ENCODE measurements around the gene NTNG1. TPM values are rescaled to one million over a fixed set of nuclear protein-coding genes. Genes with fewer than 3 reads are reported as not detected.

NTNG1 gene
- total RNA-seq, 1 donor from 2014 or later: 25.8 TPM

DNA sequence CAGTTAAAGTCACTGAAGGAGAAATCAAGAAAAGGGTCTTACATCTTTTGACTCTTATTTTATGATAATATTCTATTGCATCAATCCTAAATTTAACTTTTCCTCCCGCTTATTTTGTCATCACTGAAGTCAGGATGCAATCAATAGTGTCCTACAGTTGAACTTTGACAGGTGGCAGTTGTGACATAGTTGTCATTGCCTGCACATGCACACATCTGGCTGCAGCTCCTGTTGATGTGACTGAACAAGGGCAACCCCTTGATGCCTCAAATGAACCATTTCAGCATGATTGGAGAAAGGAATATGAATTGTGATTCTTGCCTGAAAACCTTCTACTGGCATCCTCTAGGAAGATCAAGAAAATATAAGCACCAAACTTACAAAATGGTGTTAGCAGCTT lies 157.7 kb downstream of the NTNG1 start:
- TF ChIP-seq, protein P1, sequence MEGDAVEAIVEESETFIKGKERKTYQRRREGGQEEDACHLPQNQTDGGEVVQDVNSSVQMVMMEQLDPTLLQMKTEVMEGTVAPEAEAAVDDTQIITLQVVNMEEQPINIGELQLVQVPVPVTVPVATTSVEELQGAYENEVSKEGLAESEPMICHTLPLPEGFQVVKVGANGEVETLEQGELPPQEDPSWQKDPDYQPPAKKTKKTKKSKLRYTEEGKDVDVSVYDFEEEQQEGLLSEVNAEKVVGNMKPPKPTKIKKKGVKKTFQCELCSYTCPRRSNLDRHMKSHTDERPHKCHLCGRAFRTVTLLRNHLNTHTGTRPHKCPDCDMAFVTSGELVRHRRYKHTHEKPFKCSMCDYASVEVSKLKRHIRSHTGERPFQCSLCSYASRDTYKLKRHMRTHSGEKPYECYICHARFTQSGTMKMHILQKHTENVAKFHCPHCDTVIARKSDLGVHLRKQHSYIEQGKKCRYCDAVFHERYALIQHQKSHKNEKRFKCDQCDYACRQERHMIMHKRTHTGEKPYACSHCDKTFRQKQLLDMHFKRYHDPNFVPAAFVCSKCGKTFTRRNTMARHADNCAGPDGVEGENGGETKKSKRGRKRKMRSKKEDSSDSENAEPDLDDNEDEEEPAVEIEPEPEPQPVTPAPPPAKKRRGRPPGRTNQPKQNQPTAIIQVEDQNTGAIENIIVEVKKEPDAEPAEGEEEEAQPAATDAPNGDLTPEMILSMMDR (conservative IDR thresholded peaks at IDR 0.05; ENCODE audit: low read depth, low read length): no peak
- H3K4me3 ChIP-seq (ENCODE audit: low read depth, low read length): no peak overlapping the region
- DNase-seq (ENCODE audit: low read depth): no peak

DNA sequence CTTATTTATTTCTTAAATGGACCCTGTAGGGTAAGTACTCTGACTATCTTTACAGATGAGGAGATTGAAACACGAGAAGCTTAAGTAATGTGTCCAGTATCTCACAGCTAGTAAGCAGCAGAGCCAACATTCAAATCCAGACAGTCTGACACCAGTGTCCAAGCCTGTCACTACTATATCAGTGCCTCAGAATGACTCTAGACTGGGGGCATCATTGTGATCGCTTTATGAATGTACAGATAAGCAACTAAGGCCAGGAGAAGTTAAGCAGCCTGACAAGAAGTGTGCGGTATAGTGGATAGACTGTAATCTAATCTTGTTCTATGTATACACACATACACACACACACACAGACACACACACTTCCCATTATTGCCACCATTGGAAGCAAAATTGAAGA lies 158.7 kb downstream of the NTNG1 start:
- no peak for DNase-seq (ENCODE audit: low read depth)
- H3K4me3 ChIP-seq (ENCODE audit: low read depth, low read length): no peak overlapping the region
- TF ChIP-seq, protein P1 (conservative IDR thresholded peaks at IDR 0.05; ENCODE audit: low read depth, low read length): no peak

DNA sequence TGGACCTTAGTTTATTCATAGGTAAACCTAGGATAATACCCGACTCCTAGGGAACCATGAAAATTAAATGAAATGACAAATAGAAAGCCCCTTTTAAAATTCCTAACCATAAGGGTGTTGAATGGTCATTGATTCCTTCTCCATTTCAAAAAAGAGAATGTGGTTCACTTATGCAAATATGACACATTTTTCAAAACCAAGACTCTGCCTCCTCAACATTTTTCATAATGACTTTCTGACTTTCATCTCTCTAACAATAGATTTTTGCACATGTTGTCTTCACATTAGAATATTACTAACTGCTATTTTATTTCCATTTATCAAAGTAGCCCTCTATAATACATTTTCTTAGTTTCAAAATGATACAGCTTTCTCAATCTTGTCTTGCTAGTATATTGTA lies 169.1 kb downstream of the NTNG1 start:
- no peak for DNase-seq (ENCODE audit: low read depth)
- TF ChIP-seq, protein P1 (conservative IDR thresholded peaks at IDR 0.05; ENCODE audit: low read depth, low read length): no peak
- H3K4me3 ChIP-seq (ENCODE audit: low read depth, low read length): no peak overlapping the region

DNA sequence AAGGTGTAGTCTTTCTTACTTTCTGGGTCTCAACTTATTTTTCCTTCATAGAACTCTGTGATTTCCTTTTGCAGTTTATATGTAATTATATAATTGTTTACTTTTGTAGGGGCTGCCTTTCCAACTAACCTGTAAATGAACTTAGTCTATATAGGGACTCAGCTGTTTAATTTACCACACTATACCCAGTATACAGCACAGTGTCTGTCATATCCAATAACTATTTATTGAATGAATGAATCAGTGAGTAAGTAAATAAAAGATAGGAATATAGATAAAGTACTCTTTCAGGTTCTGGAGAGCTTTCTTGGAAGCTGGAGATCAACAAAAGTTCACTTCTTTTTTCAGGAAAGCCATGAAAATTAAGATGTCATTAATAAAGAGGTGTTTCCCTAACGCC lies 174.8 kb downstream of the NTNG1 start:
- H3K4me3 ChIP-seq (ENCODE audit: low read depth, low read length): no peak overlapping the region
- TF ChIP-seq, protein P1 (conservative IDR thresholded peaks at IDR 0.05; ENCODE audit: low read depth, low read length): no peak
- no peak for DNase-seq (ENCODE audit: low read depth)

DNA sequence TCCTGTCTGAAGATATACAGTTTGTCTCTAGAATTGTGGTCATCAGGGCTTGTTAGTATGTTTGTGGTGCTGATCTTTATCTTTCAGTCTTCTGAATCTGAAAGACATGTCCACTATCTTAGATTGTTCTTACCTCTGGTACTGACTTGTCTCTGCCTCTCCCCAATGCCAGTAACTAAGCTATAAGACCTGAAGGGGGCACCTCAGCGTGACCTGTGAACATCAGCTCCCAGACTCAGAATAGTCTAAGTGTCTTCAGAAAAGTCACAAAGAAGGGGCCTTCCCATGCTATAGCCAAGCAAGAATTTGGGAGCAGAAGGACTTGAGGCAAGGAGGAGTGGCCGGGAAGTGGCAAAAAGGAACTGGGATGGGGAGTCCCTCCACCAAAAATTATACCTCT lies 178.1 kb downstream of the NTNG1 start:
- no peak overlapping the region for H3K4me3 ChIP-seq (ENCODE audit: low read depth, low read length)
- no peak for DNase-seq (ENCODE audit: low read depth)
- TF ChIP-seq, protein P1 (conservative IDR thresholded peaks at IDR 0.05; ENCODE audit: low read depth, low read length): peak; percentile 4

DNA sequence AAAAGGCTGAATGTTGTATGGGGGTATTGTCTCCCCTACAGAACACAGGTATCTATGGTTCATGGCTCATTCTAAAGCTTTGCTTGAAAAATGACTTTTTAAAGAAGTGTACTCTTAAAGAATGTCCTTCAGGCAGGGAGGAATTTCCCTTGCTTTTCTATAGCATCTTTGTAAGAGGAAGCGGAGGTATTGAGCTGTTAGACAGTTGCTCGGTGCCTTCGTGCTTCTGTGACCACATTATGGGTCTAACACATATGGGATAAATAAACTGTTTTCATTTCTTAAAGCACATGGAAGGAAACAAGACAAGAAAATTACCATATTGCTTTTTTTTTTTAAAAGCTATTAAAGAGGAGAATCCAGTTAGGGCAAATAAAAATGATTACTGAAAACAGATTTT lies 182.9 kb downstream of the NTNG1 start:
- no peak overlapping the region for H3K4me3 ChIP-seq (ENCODE audit: low read depth, low read length)
- TF ChIP-seq, protein P1 (conservative IDR thresholded peaks at IDR 0.05; ENCODE audit: low read depth, low read length): no peak
- no peak for DNase-seq (ENCODE audit: low read depth)

DNA sequence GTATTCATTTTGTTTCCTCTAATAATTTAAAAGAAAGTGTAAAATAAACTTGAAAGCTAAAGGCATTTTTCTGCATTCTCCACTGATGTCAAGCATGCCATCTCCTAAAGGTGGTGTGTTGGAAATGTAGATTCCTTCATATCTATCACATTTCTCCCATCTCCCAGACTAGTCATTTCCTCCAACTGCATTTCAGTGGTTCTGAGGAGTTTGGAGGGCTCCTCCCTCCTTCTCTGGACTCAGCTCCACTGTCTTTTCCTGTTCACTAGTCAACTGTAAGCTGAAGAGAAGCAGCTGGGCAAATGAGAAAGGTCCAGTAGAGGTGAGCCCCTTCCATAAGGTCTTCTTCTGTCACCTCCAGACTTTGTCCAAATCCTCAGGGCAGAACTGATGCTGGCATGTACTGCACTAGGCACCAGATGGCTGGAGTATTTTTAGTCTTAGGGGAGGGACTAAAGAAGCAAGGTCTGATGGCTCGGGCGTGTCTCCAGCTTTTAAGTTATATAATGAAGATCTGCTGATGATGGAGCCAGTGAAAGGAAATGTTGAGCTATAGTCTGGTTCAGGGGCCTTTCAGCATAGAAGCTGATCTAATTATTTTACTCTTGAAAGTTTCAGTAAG lies 186.1 kb downstream of the NTNG1 start:
- DNase-seq (ENCODE audit: low read depth): no peak
- TF ChIP-seq, protein P1 (conservative IDR thresholded peaks at IDR 0.05; ENCODE audit: low read depth, low read length): no peak
- no peak overlapping the region for H3K4me3 ChIP-seq (ENCODE audit: low read depth, low read length)

Measured in epithelial cell of proximal tubule (primary cell).